Posterior cingulate gyrus (tissue), 11 donors: Measurements from ENCODE around the gene ITGA11.

ENCODE experiments used
- DNase-seq, 10 donors: peaks; one replicate each; pipeline versions ENCODE4 v3.0.0 to v3.0.0-alpha.2; 2020 to 2021; ENCODE audit warnings: mixed read lengths in 3 of 10
- intact Hi-C: fragments of 100-400 bp; cut with DNase I; formaldehyde crosslinking; loops from one replicate; pipeline ENCODE4 v1.15.1; 2023

Gene ITGA11

DNA sequence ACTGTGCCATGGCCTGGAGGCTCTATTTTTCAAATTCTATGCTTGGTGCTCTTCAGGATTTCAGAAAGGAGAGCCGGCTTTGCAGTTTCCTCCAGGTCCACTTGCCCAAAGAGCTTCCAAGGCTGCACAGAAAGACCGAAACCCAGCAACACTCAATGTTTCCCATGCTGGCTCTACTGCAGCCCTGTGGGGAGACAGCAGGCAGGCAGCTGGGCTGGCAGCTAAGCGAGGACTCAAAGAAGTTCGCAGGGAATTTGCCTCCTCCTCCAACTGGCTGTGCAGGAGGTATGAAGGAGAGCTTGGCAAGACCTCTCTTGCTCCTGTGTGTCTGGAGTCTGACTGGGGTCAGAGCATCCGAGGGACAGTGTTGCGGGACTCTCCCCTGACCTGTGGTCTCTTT, 17.4 kb upstream of the ITGA11 start:
- intact Hi-C loops: no loop called here
- DNase-seq: no peak

- intact Hi-C loops: no loop called here
- DNase-seq: no peak
Measured at GRCh38 chr15:68447976-68448755, 16.2 kb upstream of the ITGA11 start.

DNA sequence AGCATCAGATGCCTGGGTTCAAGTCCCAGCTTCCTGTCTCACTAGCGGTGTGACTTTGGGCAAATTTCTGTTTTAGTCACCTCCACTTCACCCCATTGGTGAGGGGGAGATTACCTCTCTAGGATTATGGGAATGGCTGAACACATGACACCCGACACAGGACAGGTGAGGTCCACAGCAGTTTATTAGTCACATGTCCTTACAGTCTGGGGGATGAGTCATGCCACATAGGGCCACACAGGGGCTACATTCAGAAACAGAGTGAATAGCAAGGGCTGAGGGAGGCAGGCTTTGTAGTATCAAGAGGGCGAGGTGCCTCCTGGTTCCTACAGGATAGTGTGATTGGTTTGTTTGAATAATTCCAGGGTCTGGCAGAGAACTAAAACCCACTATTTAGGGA, 15.2 kb upstream of the ITGA11 start:
- intact Hi-C loops: no loop called here
- DNase-seq: no peak

DNA sequence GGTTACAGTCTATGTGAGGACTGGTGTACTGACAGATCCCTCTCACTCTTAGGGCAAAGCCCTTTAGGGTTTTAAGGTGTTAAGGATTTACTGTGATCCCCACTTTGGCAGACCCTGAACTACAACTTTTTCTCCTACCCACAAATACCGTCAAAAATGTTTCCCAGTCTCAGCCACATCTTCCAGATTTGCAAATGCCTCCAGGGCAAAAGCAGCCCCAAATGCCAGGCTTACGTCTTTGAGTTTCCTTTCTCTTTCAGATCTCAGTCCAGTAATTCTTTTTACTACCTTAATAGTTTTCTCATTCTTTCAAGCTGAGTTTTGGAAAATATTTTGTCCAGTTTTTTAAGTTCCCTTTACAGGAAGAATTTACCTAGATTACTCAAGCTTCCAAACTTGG, 13.4 kb upstream of the ITGA11 start:
- no peak for DNase-seq
- intact Hi-C loops: no loop called here

- intact Hi-C loops: no loop called here
- no peak for DNase-seq
Measured at GRCh38 chr15:68444336-68444735, 12.4 kb upstream of the ITGA11 start.

DNA sequence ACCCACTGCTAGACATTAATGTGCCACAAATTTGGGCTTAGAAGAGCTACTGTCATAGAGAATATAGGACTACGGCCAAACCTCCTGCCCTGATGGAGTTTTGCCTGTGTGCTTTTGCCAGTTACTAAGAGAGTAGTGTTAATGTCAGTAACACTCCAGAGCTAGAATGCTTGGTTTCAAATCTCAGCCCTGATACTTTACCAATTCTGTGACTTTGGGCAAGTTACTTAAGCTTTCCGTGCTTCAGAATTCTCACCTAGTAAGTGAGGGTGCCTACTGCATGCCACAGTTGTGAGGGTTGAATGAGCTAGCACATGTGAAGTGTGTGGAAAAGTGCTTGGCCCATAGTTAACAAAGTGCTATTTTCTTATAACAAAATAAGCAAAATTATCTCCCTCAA, 10.9 kb upstream of the ITGA11 start:
- no peak for DNase-seq
- intact Hi-C loops: no loop called here

DNA sequence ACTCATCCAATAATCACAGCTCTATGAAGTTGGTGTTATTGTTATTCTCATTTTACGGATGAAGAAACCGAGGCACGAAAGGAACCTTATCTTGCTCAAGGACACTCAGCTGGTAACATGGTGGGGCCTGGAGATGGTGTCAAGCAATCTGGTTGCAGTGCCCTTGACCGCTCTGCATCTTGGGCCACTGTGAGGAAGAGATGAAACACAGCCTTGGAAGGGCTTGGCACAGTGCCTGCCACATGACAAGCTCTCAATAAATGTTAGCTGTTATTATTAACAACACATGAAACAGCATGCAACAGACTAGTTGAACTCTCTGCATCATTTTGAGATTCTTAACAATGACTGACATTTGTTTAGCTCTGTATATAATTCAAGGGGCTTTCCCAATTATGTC, 10.1 kb upstream of the ITGA11 start:
- intact Hi-C loops: no loop called here
- no peak for DNase-seq

GRCh38 chr15:68441045-68441743, 9.2 kb upstream of the ITGA11 start:
- DNase-seq: no peak

GRCh38 chr15:68440136-68440535, 8.2 kb upstream of the ITGA11 start:
- intact Hi-C loops: no loop called here

More at GRCh38 chr15:68441045-68441743, 9.2 kb upstream of the ITGA11 start:
- intact Hi-C loops: no loop called here

GRCh38 chr15:68439506-68439905, 7.5 kb upstream of the ITGA11 start:
- intact Hi-C loops: no loop called here
- DNase-seq: no peak

More at GRCh38 chr15:68440136-68440535, 8.2 kb upstream of the ITGA11 start:
- DNase-seq: no peak

DNA sequence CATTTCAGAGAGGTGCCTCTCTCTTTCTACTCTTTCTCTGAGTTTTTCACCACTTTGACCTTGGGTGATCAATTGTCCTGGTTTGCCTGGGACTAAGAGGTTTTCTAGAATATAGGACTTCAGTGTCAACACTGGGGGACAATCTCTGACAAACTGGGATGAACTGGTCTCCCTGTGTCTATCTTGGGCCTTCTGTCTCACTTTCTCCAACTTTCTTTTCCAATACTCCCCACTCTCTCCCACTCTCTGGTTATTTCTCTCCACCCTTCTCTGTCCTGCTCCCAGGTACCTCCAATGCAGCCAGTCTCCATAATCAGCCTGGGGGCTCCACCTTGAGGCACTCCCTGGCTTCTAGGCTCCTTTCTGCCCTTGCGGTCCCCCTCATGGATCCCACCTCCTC, 4.7 kb upstream of the ITGA11 start:
- intact Hi-C loops: no loop called here
- no peak for DNase-seq

GRCh38 chr15:68435966-68436365, 4.0 kb upstream of the ITGA11 start:
- DNase-seq: no peak
- intact Hi-C loops: no loop called here

DNA sequence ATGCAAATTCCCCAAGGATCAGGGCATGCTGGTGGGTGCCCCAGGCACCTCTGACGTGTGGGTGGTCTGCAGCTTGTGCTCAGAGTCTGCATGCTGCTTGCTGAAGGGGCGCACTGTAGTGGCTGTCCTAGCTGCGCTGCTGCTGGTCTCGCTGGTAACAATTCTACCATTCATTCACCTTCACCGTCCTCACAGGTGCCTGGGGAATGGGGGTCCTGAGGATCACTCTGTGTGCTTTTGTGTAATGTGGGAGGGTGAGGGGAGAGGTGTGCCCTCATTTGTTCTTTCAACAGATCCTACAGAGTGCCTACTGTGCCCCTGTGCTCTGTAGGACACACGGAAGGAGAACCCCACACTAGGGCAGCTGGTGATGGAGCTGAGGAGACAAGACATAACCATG, 2.1 kb upstream of the ITGA11 start:
- DNase-seq: no peak
- intact Hi-C loops: no loop called here

DNA sequence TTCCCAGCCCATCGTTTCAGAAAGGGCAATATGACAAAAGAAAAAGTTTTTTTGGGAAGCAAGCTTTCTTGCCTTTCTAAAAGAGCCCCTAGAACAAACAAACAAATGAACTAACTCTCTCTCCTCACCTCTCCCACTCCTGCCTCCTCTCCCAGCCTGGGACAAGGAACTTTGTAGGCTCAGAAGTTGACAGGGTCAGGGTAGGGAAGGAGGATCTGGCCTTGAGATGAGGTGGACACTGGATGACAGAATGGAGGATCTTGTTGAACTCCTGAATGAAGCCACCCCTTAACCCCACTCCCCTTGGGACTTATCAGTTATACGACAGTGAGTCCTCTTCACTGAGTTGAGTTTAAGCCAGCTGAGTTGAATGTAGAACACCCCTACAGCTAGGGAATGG, 1.6 kb upstream of the ITGA11 start:
- intact Hi-C loops: no loop called here
- DNase-seq: no peak

DNA sequence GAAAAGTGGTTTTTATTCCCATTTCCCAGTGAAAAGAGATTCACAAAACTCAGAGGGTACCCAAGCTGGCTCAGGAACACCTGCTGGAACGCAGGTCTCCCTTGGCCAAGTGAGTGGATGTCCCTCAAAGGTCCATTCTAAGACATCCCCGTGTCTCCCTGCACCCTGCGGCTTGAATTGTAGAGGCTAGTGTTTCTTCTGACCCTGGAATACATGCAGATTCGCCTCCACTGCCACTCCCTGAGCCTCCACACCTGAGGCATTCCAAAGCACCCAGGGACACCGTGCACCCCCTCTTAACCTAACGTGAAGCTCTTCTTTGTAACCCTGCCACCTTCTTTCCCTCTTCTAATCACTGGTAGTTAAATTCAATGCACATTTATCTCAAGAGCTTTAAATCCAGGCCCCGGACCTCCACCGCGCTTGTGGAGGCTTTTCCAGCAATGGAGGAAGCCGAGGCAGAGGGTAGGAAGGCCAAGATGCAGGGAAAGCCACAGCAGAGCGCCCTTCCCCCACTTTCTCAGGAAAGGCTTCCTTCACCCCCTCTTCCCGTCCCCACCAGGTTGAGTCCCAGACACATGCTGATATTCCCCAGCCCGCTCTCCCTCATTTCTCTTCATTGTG, 590 bp upstream of the ITGA11 start:
- DNase-seq: no peak
- intact Hi-C loops: no loop called here

- intact Hi-C loops: no loop called here
- DNase-seq: peak in 1 of 10 donors; percentile 70
Measured at GRCh38 chr15:68431037-68431791, 749 bp downstream of the ITGA11 start.

DNA sequence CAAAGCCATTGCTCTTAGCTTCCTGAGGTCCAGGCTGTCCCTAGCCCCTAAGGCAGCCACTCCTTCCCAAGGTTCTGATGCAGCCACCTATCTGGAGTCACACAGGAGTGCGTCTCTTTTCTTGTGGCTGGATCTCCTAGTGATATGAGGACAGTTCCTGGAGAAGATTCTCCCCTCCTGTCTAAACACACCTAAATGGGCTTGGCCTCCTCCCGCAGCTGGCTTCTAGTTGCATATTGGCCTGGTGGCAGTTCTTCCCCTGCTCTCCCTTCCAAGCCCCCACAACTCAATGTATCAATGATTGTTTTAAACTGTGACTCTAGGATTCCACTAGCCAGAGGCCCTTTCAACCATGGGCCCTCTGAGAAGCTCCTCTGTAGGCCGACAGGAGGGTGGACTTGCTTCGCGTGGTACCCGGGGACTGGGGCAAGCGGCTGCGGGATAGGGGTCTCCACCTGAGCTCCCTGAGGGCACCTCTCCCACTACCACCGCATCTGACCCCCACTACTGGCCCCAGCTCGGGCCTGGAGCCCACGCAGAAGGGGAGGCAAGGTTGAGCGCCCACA, 1.4 kb downstream of the ITGA11 start:
- intact Hi-C loops: no loop called here
- no peak for DNase-seq

GRCh38 chr15:68429691-68430470, 2.1 kb downstream of the ITGA11 start:
- DNase-seq: no peak
- intact Hi-C loops: loop anchor here (2.0 kb wide), 1 partner anchor 63 kb away; no protein-coding TSS in a partner anchor

DNA sequence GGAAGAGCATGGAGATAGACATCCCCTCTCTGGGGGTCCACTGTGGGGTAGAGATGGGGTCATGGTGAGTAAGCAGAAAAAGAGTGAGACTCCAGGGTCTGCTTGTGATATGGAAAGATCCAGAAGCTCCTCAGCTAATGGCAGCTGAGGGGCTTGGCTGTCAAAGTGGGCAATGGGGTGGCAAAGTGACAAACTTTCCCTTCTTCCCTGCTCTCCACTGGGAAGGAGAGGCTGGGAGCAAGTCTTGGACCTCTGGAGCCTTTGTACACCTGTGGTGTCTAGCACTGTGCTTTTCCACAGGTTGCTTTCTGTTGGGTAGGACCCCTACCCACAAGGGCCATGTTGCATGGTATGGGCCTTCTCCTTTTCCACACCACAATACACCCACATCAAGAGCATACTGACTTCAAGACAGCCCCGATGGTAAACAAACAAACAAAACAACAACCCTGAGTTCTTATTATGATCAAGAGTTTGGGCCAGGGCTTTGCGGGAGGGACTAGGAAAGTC, 3.5 kb downstream of the ITGA11 start:
- DNase-seq: no peak
- intact Hi-C loops: loop anchor here (2.0 kb wide), 1 partner anchor 64 kb away; no protein-coding TSS in a partner anchor
